BJ (cell line): Measurements from ENCODE around the gene DSCAML1. TPM values are rescaled to one million over a fixed set of nuclear protein-coding genes. Genes with fewer than 3 reads are reported as not detected.

Source experiments
- CTCF ChIA-PET: fragments of 350-600 bp; formaldehyde crosslinking; extraction: SDS; loops from one replicate; lab custom pipeline; 2021; ENCODE audit warnings: antibody characterized with exemption, inconsistent platforms; lab: Yijun Ruan, JAX
- POLR2A ChIA-PET: fragments of 300-600 bp; sonication (Branson Sonifier 250); formaldehyde crosslinking; extraction: SDS; loops from one replicate; lab custom pipeline; 2021; ENCODE audit warnings: antibody characterized with exemption; lab: Charles Lee
- DNase-seq: peaks from one replicate; pipeline ENCODE4 v3.0.0-alpha.2; 2011; ENCODE audit warnings: low read depth
- H3K27me3 ChIP-seq: 2 replicates; pipeline ENCODE4 v1.6.0; 2011; ENCODE audit warnings: low read length; ENCODE audit not compliant: control insufficient read depth, insufficient read depth
- H3K36me3 ChIP-seq: 2 replicates; pipeline ENCODE4 v1.5.1; 2011; ENCODE audit warnings: low read length; ENCODE audit not compliant: control insufficient read depth, insufficient read depth
- H3K4me3 ChIP-seq: 2 replicates; pipeline ENCODE4 v1.5.1; 2011; ENCODE audit warnings: low read depth, mild to moderate bottlenecking, control low read depth, low read length
- polyA plus RNA-seq: library from polyadenylated mRNA; depleted of rRNA; stranded (reverse); fragments of >200 nt; gene quantifications from 2 replicates; pipeline ENCODE4 v1.2.3, GENCODE V29; 2011
- TF ChIP-seq, protein P1 (sequence below): IDR thresholded peaks from 2 replicates; pipeline ENCODE4 v1.5.1; 2011; ENCODE audit warnings: low read depth, mild to moderate bottlenecking, control low read depth, inconsistent platforms, low read length, moderate library complexity; ENCODE audit not compliant: insufficient read depth

The DSCAML1 gene
- polyA plus RNA-seq, 1 experiment, result not detected

DNA sequence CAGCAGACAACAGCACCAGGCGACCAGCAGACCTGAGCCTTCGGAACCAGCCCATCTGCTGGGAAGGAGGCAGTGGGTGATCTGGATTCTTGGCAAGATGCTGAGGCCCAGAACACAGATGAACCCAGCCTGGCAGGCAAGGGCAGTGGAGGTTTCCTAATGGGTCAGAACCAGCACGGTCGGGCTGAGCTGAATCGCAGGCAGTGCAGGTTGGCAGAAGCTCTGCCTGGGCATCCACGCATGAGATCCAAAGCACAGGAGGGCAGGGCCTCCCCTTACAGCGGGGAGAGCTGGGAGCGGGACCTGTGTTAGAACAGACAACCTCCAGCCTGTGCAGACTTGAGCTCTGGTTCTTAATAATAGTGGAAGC lies 47.5 kb downstream of the DSCAML1 start:
- no peak for DNase-seq
- Histone ChIP-seq H3K27me3 (peaks cover 4% of the 10 kb centered on the region), H3K36me3 (no peaks in the 10 kb centered on the region), H3K4me3 (no peak overlapping the region)
- CTCF ChIA-PET, result no interaction called here
- POLR2A ChIA-PET, result no interaction called here
- TF ChIP-seq, protein P1, sequence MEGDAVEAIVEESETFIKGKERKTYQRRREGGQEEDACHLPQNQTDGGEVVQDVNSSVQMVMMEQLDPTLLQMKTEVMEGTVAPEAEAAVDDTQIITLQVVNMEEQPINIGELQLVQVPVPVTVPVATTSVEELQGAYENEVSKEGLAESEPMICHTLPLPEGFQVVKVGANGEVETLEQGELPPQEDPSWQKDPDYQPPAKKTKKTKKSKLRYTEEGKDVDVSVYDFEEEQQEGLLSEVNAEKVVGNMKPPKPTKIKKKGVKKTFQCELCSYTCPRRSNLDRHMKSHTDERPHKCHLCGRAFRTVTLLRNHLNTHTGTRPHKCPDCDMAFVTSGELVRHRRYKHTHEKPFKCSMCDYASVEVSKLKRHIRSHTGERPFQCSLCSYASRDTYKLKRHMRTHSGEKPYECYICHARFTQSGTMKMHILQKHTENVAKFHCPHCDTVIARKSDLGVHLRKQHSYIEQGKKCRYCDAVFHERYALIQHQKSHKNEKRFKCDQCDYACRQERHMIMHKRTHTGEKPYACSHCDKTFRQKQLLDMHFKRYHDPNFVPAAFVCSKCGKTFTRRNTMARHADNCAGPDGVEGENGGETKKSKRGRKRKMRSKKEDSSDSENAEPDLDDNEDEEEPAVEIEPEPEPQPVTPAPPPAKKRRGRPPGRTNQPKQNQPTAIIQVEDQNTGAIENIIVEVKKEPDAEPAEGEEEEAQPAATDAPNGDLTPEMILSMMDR, result no peak

DNA sequence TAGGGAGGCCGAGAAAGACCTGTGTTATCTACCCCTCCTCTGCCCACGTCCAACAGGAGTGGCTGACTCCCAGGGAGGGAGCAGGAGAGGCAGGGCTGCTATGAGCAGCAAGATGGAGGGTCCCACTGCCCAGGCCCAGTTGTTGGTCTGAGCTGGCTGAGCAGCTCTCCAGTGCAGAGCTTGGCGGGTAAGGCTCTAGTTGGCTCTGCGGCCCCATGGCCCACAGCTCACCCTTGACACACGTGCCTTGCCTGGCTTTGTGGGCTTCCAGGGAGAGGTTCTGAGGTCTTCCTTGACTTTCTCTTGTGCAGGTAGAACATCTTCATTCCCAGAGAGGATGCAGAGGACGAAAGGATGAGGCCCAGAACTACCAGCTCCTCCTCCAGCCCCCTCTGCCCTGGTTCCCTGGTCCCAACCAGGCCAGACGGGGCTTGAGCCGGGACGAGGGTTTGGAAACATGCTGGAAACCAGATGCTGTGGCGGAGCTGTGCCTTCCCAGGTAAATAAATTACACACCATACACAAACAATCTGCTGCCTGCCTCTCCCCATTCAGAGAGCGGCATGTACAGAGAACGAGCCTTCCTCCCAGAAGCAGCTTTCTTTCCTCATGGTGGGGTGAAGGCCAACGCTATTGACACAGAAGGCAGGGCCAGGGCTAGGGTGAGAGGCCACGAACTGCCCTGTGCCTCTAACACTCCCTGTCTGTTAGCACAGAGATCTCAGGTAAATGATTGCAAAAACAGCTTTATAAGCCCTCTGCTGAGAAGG lies 48.1 kb downstream of the DSCAML1 start:
- H3K4me3 ChIP-seq, result no peak overlapping the region
- peaks cover 1% of the 10 kb centered on the region for H3K27me3 ChIP-seq
- DNase-seq, result no peak
- POLR2A ChIA-PET, result no interaction called here
- TF ChIP-seq, protein P1, result no peak
- CTCF ChIA-PET, result no interaction called here
- no peaks in the 10 kb centered on the region for H3K36me3 ChIP-seq

DNA sequence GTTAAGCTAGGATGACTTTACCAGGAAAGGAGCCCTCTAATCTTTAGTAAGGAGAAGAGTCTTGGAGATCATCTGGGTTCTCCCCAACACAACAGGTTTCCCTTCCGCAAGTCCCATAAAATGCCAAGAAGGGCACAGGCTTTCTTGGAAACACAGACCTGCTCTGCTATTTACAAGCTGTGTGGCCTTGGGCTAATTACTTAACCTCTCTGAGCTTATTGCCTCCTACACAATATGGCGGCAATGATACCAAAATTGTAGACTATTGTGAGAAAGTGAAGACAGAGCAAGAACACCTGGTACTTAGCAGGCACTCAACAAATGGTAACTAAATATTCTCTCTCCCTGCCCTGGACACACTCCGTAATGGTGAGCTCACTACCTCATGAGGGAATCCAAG lies 49.1 kb downstream of the DSCAML1 start:
- CTCF ChIA-PET, result interaction anchor here (2.0 kb wide), 1 partner anchor 59 kb away, joined by 7 read pairs; no protein-coding TSS in a partner anchor
- Histone ChIP-seq H3K36me3 (no peaks in the 10 kb centered on the region), H3K4me3 (no peak overlapping the region), H3K27me3 (peaks cover 1% of the 10 kb centered on the region; the same call in 1 of the 2 replicates)
- POLR2A ChIA-PET, result no interaction called here
- DNase-seq, result no peak
- TF ChIP-seq, protein P1, result no peak

DNA sequence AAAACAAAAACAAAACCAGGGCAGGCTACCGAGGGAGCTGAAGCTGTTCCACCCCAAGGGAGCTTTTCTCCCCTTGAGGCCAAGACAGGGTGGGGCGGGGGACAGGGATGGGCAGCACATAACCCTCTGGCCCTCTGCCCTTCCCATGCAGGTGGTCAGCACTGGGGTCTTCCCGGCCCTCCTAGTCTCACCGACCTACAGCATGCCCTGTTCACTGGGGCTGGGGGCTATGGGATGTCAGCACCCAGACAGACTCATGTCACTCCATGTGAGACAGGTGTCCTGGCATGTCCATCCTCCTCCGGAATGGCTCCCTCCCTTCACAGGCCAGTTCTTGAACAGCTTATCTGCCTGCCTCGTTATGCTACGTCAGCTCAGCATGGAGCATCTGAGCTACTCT lies 51.7 kb downstream of the DSCAML1 start:
- Histone ChIP-seq H3K36me3 (no peaks in the 10 kb centered on the region), H3K4me3 (no peak overlapping the region), H3K27me3 (peaks cover 1% of the 10 kb centered on the region; the same call in 1 of the 2 replicates)
- ChIA-PET POLR2A (no interaction called here), CTCF (no interaction called here)
- TF ChIP-seq, protein P1, result no peak
- no peak for DNase-seq

DNA sequence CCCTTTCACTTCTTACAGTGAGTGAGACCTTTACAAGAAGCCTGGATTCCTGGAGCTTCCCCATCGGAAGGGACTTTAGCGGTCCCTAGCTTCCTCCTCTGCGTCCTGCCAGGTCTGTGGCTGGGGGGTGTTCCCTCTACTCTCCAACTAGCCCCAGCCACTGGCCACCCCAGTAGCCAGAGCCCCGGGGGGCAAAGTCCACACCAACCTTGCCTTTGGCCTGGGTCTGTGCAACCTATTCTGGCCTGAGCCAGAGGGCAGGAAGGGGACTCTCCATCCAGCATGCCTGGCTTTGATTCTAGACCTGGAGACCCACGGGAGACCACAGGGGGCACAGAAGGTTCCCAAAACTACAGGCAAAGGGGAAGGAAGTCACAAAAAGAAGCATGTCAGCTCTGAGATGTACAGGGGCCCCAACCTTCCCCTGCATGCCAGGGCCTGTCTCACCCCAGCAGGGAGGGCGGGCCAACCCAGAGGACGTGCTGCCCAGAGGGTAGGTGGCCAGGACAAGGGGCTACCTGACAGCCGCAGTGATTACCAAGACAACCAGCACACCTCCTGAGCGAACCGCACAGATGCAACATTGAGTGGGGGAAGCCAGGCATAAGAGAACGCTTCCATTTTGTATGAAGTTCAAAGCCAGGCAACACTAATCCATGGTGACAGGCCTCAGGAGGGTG lies 52.4 kb downstream of the DSCAML1 start:
- H3K27me3 ChIP-seq, result peaks cover 1% of the 10 kb centered on the region; the same call in 1 of the 2 replicates
- no peak for DNase-seq
- no peaks in the 10 kb centered on the region for H3K36me3 ChIP-seq
- POLR2A ChIA-PET, result no interaction called here
- TF ChIP-seq, protein P1, result no peak
- H3K4me3 ChIP-seq, result no peak overlapping the region
- CTCF ChIA-PET, result no interaction called here
